WTC11 (cell line): ENCODE data around the gene GMIP. TPM values are rescaled to one million over a fixed set of nuclear protein-coding genes. Genes with fewer than 3 reads are reported as not detected.
"Not testable (repeated sequence)": the region's sequence is repeated elsewhere in the genome, so short reads cannot be mapped to it uniquely, and the experiment has no call there.

ENCODE experiments used
- ATAC-seq: fragments of 200-7000 bp; cut with Tn5 transposase; 2 replicates; pipeline ENCODE4 v1.10.0; 2021; ENCODE audit warnings: mild to moderate bottlenecking, moderate library complexity
- CTCF ChIA-PET: fragments of 300-600 bp; sonication (Branson Sonifier 250); formaldehyde crosslinking; loops from one replicate; lab custom pipeline; 2021; ENCODE audit warnings: antibody characterized with exemption; lab: Charles Lee
- POLR2A ChIA-PET: fragments of 350-600 bp; sonication (Branson Sonifier 250); formaldehyde crosslinking; loops from one replicate; lab custom pipeline; 2021; ENCODE audit warnings: antibody characterized with exemption; lab: Charles Lee
- DNase-seq: peaks from one replicate; pipeline ENCODE4 v3.0.0; 2021; ENCODE audit warnings: low spot score
- H3K27ac Mint-ChIP-seq: 2 replicates; pipeline ENCODE4 v1.8.0; 2021; ENCODE audit warnings: mixed read lengths
- H3K27me3 Mint-ChIP-seq: 2 replicates; pipeline ENCODE4 v1.8.0; 2021; ENCODE audit warnings: low read depth, mild to moderate bottlenecking, moderate library complexity, mixed read lengths
- H3K36me3 Mint-ChIP-seq: 2 replicates; pipeline ENCODE4 v1.8.0; 2021; ENCODE audit warnings: mixed read lengths
- H3K4me1 Mint-ChIP-seq: 2 replicates; pipeline ENCODE4 v1.8.0; 2022; ENCODE audit warnings: mixed read lengths
- H3K4me3 Mint-ChIP-seq: 2 replicates; pipeline ENCODE4 v1.8.0; 2021; ENCODE audit warnings: mild to moderate bottlenecking, moderate library complexity, mixed read lengths
- H3K9me3 Mint-ChIP-seq: 2 replicates; pipeline ENCODE4 v1.8.0; 2021; ENCODE audit warnings: mixed read lengths
- ATF1 ChIP-seq: sonication (generic); formaldehyde crosslinking; IDR thresholded peaks from 2 replicates; pipeline ENCODE4 v1.8.1; 2023; ENCODE audit warnings: mild to moderate bottlenecking, moderate library complexity, missing genetic modification reagents
- CREM ChIP-seq: sonication (generic); formaldehyde crosslinking; IDR thresholded peaks from 2 replicates; pipeline ENCODE4 v1.8.1; 2022; ENCODE audit warnings: mild to moderate bottlenecking, missing genetic modification reagents, moderate library complexity
- ETV6 ChIP-seq: sonication (generic); formaldehyde crosslinking; IDR thresholded peaks from 2 replicates; pipeline ENCODE4 v1.8.1; 2022; ENCODE audit warnings: mild to moderate bottlenecking, missing genetic modification reagents
- FOXK1 ChIP-seq: sonication (generic); formaldehyde crosslinking; IDR thresholded peaks from 2 replicates; pipeline ENCODE4 v1.8.0; 2022; ENCODE audit warnings: mild to moderate bottlenecking, moderate library complexity, missing genetic modification reagents
- FOXP1 ChIP-seq: sonication (generic); formaldehyde crosslinking; IDR thresholded peaks from 2 replicates; pipeline ENCODE4 v1.8.0; 2022; ENCODE audit warnings: missing genetic modification reagents, mild to moderate bottlenecking, moderate library complexity, borderline replicate concordance
- FOXP4 ChIP-seq: sonication (generic); formaldehyde crosslinking; IDR thresholded peaks from 2 replicates; pipeline ENCODE4 v1.8.0; 2022; ENCODE audit warnings: mild to moderate bottlenecking, missing genetic modification reagents
- GABPB1 ChIP-seq: sonication (generic); formaldehyde crosslinking; IDR thresholded peaks from 2 replicates; pipeline ENCODE4 v1.8.1; 2023; ENCODE audit warnings: mild to moderate bottlenecking, missing genetic modification reagents
- HMGXB4 ChIP-seq: sonication (generic); formaldehyde crosslinking; IDR thresholded peaks from 2 replicates; pipeline ENCODE4 v1.8.1; 2023; ENCODE audit warnings: mild to moderate bottlenecking, moderate library complexity, missing genetic modification reagents
- JUN ChIP-seq: sonication (generic); formaldehyde crosslinking; IDR thresholded peaks from 2 replicates; pipeline ENCODE4 v1.8.0; 2023; ENCODE audit warnings: mild to moderate bottlenecking, missing genetic modification reagents
- KAT7 ChIP-seq: sonication (generic); formaldehyde crosslinking; IDR thresholded peaks from 2 replicates; pipeline ENCODE4 v1.8.1; 2023; ENCODE audit warnings: missing genetic modification reagents, mild to moderate bottlenecking, borderline replicate concordance
- MAX ChIP-seq: sonication (generic); formaldehyde crosslinking; IDR thresholded peaks from 2 replicates; pipeline ENCODE4 v1.8.0; 2022; ENCODE audit warnings: mild to moderate bottlenecking, missing genetic modification reagents
- MXD4 ChIP-seq: fragments of 250-450 bp; sonication (Bioruptor Pico); IDR thresholded peaks from 2 replicates; pipeline ENCODE4 v1.8.0; 2021; ENCODE audit warnings: mild to moderate bottlenecking, moderate library complexity, borderline replicate concordance
- MYBL2 ChIP-seq: sonication (generic); formaldehyde crosslinking; IDR thresholded peaks from 2 replicates; pipeline ENCODE4 v1.8.1; 2023; ENCODE audit warnings: mild to moderate bottlenecking, moderate library complexity, missing genetic modification reagents
- NFATC4 ChIP-seq: fragments of 250-450 bp; sonication (Bioruptor Pico); IDR thresholded peaks from 2 replicates; pipeline ENCODE4 v1.9.0; 2021; ENCODE audit warnings: mild to moderate bottlenecking
- RELA ChIP-seq: sonication (generic); formaldehyde crosslinking; IDR thresholded peaks from 2 replicates; pipeline ENCODE4 v1.8.1; 2022; ENCODE audit warnings: missing genetic modification reagents, mild to moderate bottlenecking, borderline replicate concordance
- SP1 ChIP-seq: sonication (generic); formaldehyde crosslinking; conservative IDR thresholded peaks from 2 replicates; pipeline ENCODE4 v1.8.1; 2022; ENCODE audit warnings: missing genetic modification reagents
- STAT6 ChIP-seq: sonication (generic); formaldehyde crosslinking; conservative IDR thresholded peaks from 2 replicates; pipeline ENCODE4 v1.8.1; 2023; ENCODE audit warnings: mild to moderate bottlenecking, low read depth, missing genetic modification reagents, moderate library complexity
- TEAD1 ChIP-seq: sonication (generic); formaldehyde crosslinking; IDR thresholded peaks from 2 replicates; pipeline ENCODE4 v1.8.0; 2022; ENCODE audit warnings: mild to moderate bottlenecking, missing genetic modification reagents
- TP53 ChIP-seq: sonication (generic); formaldehyde crosslinking; IDR thresholded peaks from 2 replicates; pipeline ENCODE4 v1.8.1; 2023; ENCODE audit warnings: mild to moderate bottlenecking, missing genetic modification reagents
- ZNF232 ChIP-seq: sonication (generic); formaldehyde crosslinking; IDR thresholded peaks from 2 replicates; pipeline ENCODE4 v1.8.0; 2022; ENCODE audit warnings: mild to moderate bottlenecking, missing genetic modification reagents
- ZNF396 ChIP-seq: fragments of 250-450 bp; sonication (Bioruptor Pico); IDR thresholded peaks from 2 replicates; pipeline ENCODE4 v1.8.0; 2021; ENCODE audit warnings: mild to moderate bottlenecking, moderate library complexity, borderline replicate concordance
- ZNF416 ChIP-seq: fragments of 250-450 bp; sonication (Bioruptor Pico); IDR thresholded peaks from 2 replicates; pipeline ENCODE4 v1.9.0; 2021; ENCODE audit warnings: mild to moderate bottlenecking, inconsistent platforms
- total RNA-seq: library from RNA; stranded (reverse); gene quantifications from 3 replicates; pipeline ENCODE4 v1.2.3, GENCODE V29; 2021

GMIP gene
- total RNA-seq, 1 experiment from 2014 or later, result 23.0 TPM

- TF ChIP-seq MAX (CRISPR knock-in tag) (peak; percentile 33; the same call in 1 of the 2 replicates), CREM (CRISPR knock-in tag) (0 out of 2 replicates have a peak, but pooled peaks have one; percentile 65), FOXK1 (CRISPR knock-in tag) (peak; percentile 59)
Measured at GRCh38 chr19:19668230-19669012, 25.0 kb upstream of the GMIP start, which contains the start of gene ZNF101 (continued).

GRCh38 chr19:19665420-19665948 is 22.0 kb upstream of the GMIP start:
- POLR2A ChIA-PET, H3K27ac Mint-ChIP-seq, H3K27me3 Mint-ChIP-seq, DNase-seq, ATAC-seq, H3K9me3 Mint-ChIP-seq, H3K36me3 Mint-ChIP-seq, H3K4me3 Mint-ChIP-seq: not testable (repeated sequence)
- peaks cover 28% of the 10 kb centered on the region for H3K4me1 Mint-ChIP-seq
- CTCF ChIA-PET, result interaction anchor here (2.3 kb wide), 1 partner anchor 22 kb away, joined by 10 read pairs; the partner anchor contains the start of gene GMIP

- Mint-ChIP-seq H3K27me3 (no peaks in the 10 kb centered on the region; the same call in 1 of the 2 replicates), H3K4me3 (peak within 1 kb of the TSS; percentile 94), H3K36me3 (peaks cover 15% of the 10 kb centered on the region), H3K4me1 (peaks cover 23% of the 10 kb centered on the region), H3K9me3 (no peaks in the 10 kb centered on the region), H3K27ac (peak within 1 kb of the TSS; percentile 97)
- ChIA-PET POLR2A (interaction anchor here (0.5 to 1.1 kb wide), 7 partner anchors 19 to 202 kb away, joined by 3 to 8 read pairs (median 4); partner anchors contain the start of genes GMIP, LPAR2, ZNF253 and ZNF506), CTCF (interaction anchor here (0.6 to 2.3 kb wide), 4 partner anchors 20 to 131 kb away, joined by 3 to 10 read pairs (median 8); partner anchors contain the start of gene GMIP)
- peak; percentile 77 for ATAC-seq
- DNase-seq, result peak; percentile 88
- TF ChIP-seq STAT6 (CRISPR knock-in tag) (0 out of 2 replicates have a peak, but pooled peaks have one; percentile 88), NFATC4 (CRISPR knock-in tag) (no peak), ATF1 (CRISPR knock-in tag) (no peak), JUN (CRISPR knock-in tag) (no peak; the same call in 1 of the 2 replicates), SP1 (CRISPR knock-in tag) (peak; percentile 89), FOXP4 (CRISPR knock-in tag) (peak; percentile 67), MXD4 (CRISPR knock-in tag) (no peak), ZNF416 (CRISPR knock-in tag) (peak; percentile 70; the same call in 1 of the 2 replicates), MAX (CRISPR knock-in tag) (peak; percentile 63), MYBL2 (no peak), ZNF232 (CRISPR knock-in tag) (0 out of 2 replicates have a peak, but pooled peaks have one; percentile 13), ETV6 (CRISPR knock-in tag) (peak; percentile 83; the same call in 1 of the 2 replicates), GABPB1 (CRISPR knock-in tag) (peak; percentile 59; the same call in 1 of the 2 replicates), TP53 (peak; percentile 58; the same call in 1 of the 2 replicates), RELA (CRISPR knock-in tag) (0 out of 2 replicates have a peak, but pooled peaks have one; percentile 16), CREM (CRISPR knock-in tag) (peak; percentile 69; the same call in 1 of the 2 replicates), TEAD1 (CRISPR knock-in tag) (peak; percentile 64; the same call in 1 of the 2 replicates), FOXP1 (CRISPR knock-in tag) (peak; percentile 54; the same call in 1 of the 2 replicates), KAT7 (CRISPR knock-in tag) (peak; percentile 73; the same call in 1 of the 2 replicates), HMGXB4 (peak; percentile 27; the same call in 1 of the 2 replicates), ZNF396 (CRISPR knock-in tag) (no peak)
Measured at GRCh38 chr19:19663256-19664120, 20.0 kb upstream of the GMIP start, which contains the start of gene ATP13A1. Gene ATP13A1 (minus strand): TSS chr19:19663676. CDS start chr19:19663666, 10 bp downstream.
